ENCODE data around the gene TUBGCP3. TPM values are rescaled to one million over a fixed set of nuclear protein-coding genes. Genes with fewer than 3 reads are reported as not detected.

The TUBGCP3 gene
- total RNA-seq, 1 experiment from 2014 or later = 15.9 TPM

- DNase-seq (ENCODE audit: extremely low read depth, low read depth) = no peak
These were observed 54.9 kb downstream of the TUBGCP3 start for GRCh38 chr13:112532837-112533745.

- DNase-seq (ENCODE audit: extremely low read depth, low read depth) = no peak
These were observed 56.6 kb downstream of the TUBGCP3 start for GRCh38 chr13:112531263-112531794.

- no peak for DNase-seq (ENCODE audit: extremely low read depth, low read depth)
These were observed 57.1 kb downstream of the TUBGCP3 start for GRCh38 chr13:112530861-112531260.

GRCh38 chr13:112529216-112529615 is 58.7 kb downstream of the TUBGCP3 start:
- DNase-seq (ENCODE audit: extremely low read depth, low read depth) = no peak

GRCh38 chr13:112526146-112526853 is 61.7 kb downstream of the TUBGCP3 start:
- DNase-seq (ENCODE audit: extremely low read depth, low read depth) = no peak

GRCh38 chr13:112525356-112525945 is 62.5 kb downstream of the TUBGCP3 start:
- no peak for DNase-seq (ENCODE audit: extremely low read depth, low read depth)

- DNase-seq (ENCODE audit: extremely low read depth, low read depth) = no peak
These were observed 65.4 kb downstream of the TUBGCP3 start for GRCh38 chr13:112522578-112522977.

- DNase-seq (ENCODE audit: extremely low read depth, low read depth) = no peak
These were observed 66.8 kb downstream of the TUBGCP3 start for GRCh38 chr13:112521073-112521685.

GRCh38 chr13:112519517-112520060 is 68.4 kb downstream of the TUBGCP3 start:
- DNase-seq (ENCODE audit: extremely low read depth, low read depth) = no peak

- DNase-seq (ENCODE audit: extremely low read depth, low read depth) = no peak
These were observed 71.7 kb downstream of the TUBGCP3 start for GRCh38 chr13:112516218-112516617.

- no peak for DNase-seq (ENCODE audit: extremely low read depth, low read depth)
These were observed 74.2 kb downstream of the TUBGCP3 start for GRCh38 chr13:112513761-112514160.

- DNase-seq (ENCODE audit: extremely low read depth, low read depth) = no peak
These were observed 76.8 kb downstream of the TUBGCP3 start for GRCh38 chr13:112510987-112511685.

GRCh38 chr13:112510002-112510780 is 77.8 kb downstream of the TUBGCP3 start:
- DNase-seq (ENCODE audit: extremely low read depth, low read depth) = peak; percentile 51

GRCh38 chr13:112509190-112509589 is 78.8 kb downstream of the TUBGCP3 start:
- no peak for DNase-seq (ENCODE audit: extremely low read depth, low read depth)

- no peak for DNase-seq (ENCODE audit: extremely low read depth, low read depth)
These were observed 81.9 kb downstream of the TUBGCP3 start for GRCh38 chr13:112506046-112506445.

GRCh38 chr13:112496166-112496565 is 91.8 kb downstream of the TUBGCP3 start:
- no peak for DNase-seq (ENCODE audit: extremely low read depth, low read depth)

GRCh38 chr13:112495465-112495864 is 92.5 kb downstream of the TUBGCP3 start:
- no peak for DNase-seq (ENCODE audit: extremely low read depth, low read depth)

GRCh38 chr13:112489199-112489598 is 98.8 kb downstream of the TUBGCP3 start:
- DNase-seq (ENCODE audit: extremely low read depth, low read depth) = no peak

Measured in NCI-H460 (cell line).